K562 (cell line): ENCODE measurements around the gene LAMA2. TPM values are rescaled to one million over a fixed set of nuclear protein-coding genes. Genes with fewer than 3 reads are reported as not detected.

Experiments
- ATAC-seq: fragments of 200-7000 bp; cut with Tn5 transposase; 3 replicates; pipeline ENCODE4 v1.9.1; 2020; ENCODE audit warnings: moderate library complexity
- BruUV-seq: library from RNA; stranded (reverse); fragments of 400-500 nt; replicated peaks from 2 replicates; lab custom pipeline; 2021; lab: Mats Ljungman, UMichigan
- CTCF ChIA-PET: fragments of 300-600 bp; formaldehyde crosslinking; extraction: SDS; loops from one replicate; lab custom pipeline; 2021; ENCODE audit warnings: low intra/inter-chr PET ratio; lab: Yijun Ruan, JAX
- POLR2A ChIA-PET: fragments of 300-600, 350-650 bp; sonication (Branson Sonifier 250); formaldehyde crosslinking; extraction: SDS; loops from one replicate; lab custom pipeline; 2021; ENCODE audit warnings: antibody characterized with exemption, inconsistent platforms; lab: Yijun Ruan, JAX
- DNase-seq, 4 experiments: peaks; one replicate each; pipeline versions ENCODE4 v3.0.0 to v3.0.0-alpha.2; 2011 to 2018; ENCODE audit warnings: low spot score in 3 of 4, mixed read lengths in 3 of 4; ENCODE audit errors: extremely low read depth in 1 of 4
- FAIRE-seq: peaks from 2 replicates; lab custom pipeline; 2011; peaks lifted over from hg19 to GRCh38; lab: Jason Lieb, UNC
- H2AFZ ChIP-seq: 2 replicates; pipeline ENCODE4 v1.6.0; 2011; ENCODE audit warnings: low read depth, low read length, control low read depth, inconsistent platforms
- H3K27ac ChIP-seq: fragments of 200-600 bp; 3 replicates; pipeline ENCODE4 v1.8.0; 2011; ENCODE audit warnings: low read depth, mild to moderate bottlenecking, control low read depth, inconsistent platforms, low read length, moderate library complexity, mixed read lengths; ENCODE audit errors: extremely low read depth
- H3K27me3 ChIP-seq, 2 experiments: fragments of 300-600 bp in 1 of 2; 2 replicates in 1 of 2; 3 replicates in 1 of 2; pipeline versions ENCODE4 v1.6.0 to v1.8.0; 2011; ENCODE audit warnings: inconsistent platforms in 2 of 2, low read length in 2 of 2, mild to moderate bottlenecking in 1 of 2, mixed read lengths in 1 of 2, moderate library complexity in 1 of 2; ENCODE audit not compliant: control insufficient read depth in 2 of 2, insufficient read depth in 2 of 2
- H3K36me3 ChIP-seq: fragments of 300-600 bp; 3 replicates; pipeline ENCODE4 v1.8.0; 2011; ENCODE audit warnings: mild to moderate bottlenecking, low read length, inconsistent platforms; ENCODE audit not compliant: control insufficient read depth, insufficient read depth
- H3K4me1 ChIP-seq, 2 experiments: fragments of 200-600 bp in 1 of 2; replicated peaks in 1 of 2; 2 replicates in 1 of 2; 3 replicates in 1 of 2; pipeline versions ENCODE4 v1.5.1 to v1.8.0; 2011; ENCODE audit warnings: inconsistent platforms in 2 of 2, low read length in 2 of 2, mild to moderate bottlenecking in 1 of 2, mixed read lengths in 1 of 2, moderate library complexity in 1 of 2; ENCODE audit not compliant: control insufficient read depth in 2 of 2, insufficient read depth in 2 of 2
- H3K4me2 ChIP-seq: 2 replicates; pipeline ENCODE4 v1.6.1; 2011; ENCODE audit warnings: low read length, control low read depth, inconsistent platforms, mixed read lengths; ENCODE audit not compliant: insufficient read depth
- H3K4me3 ChIP-seq: fragments of 200-600 bp; sonication (generic), shearing (Covaris generic); 2 replicates; pipeline ENCODE4 v1.5.1; 2016; ENCODE audit warnings: control low read depth, inconsistent platforms
- H3K79me2 ChIP-seq: fragments of 200-600 bp; 3 replicates; pipeline ENCODE4 v1.8.0; 2011; ENCODE audit warnings: low read length, inconsistent platforms; ENCODE audit not compliant: control insufficient read depth, insufficient read depth
- H3K9ac ChIP-seq, 2 experiments: 2 replicates each; pipeline versions ENCODE4 v1.6.0 to v1.6.1; 2011; ENCODE audit warnings: low read depth in 2 of 2, low read length in 2 of 2, control low read depth in 1 of 2, inconsistent platforms in 1 of 2, mild to moderate bottlenecking in 1 of 2, mixed read lengths in 1 of 2; ENCODE audit not compliant: insufficient read depth in 1 of 2
- H3K9me1 ChIP-seq: one replicate; pipeline ENCODE4 v1.6.0; 2011; ENCODE audit warnings: inconsistent platforms, mild to moderate bottlenecking, low read length, moderate library complexity; ENCODE audit not compliant: control insufficient read depth, insufficient read depth
- H3K9me3 ChIP-seq: replicated peaks from 2 replicates; pipeline ENCODE4 v1.5.1; 2011; ENCODE audit warnings: low read depth, low read length, inconsistent platforms; ENCODE audit not compliant: control insufficient read depth, insufficient read depth
- H4K20me1 ChIP-seq: replicated peaks from 2 replicates; pipeline ENCODE4 v1.6.1; 2011; ENCODE audit warnings: low read length, inconsistent platforms, mixed read lengths; ENCODE audit not compliant: control insufficient read depth, insufficient read depth
- ATF7 ChIP-seq: fragments of 450-650 bp; IDR thresholded peaks from 2 replicates; pipeline ENCODE4 v1.7.1; 2014; ENCODE audit warnings: mild to moderate bottlenecking, moderate library complexity
- ERF ChIP-seq: fragments of 450-650 bp; formaldehyde crosslinking; IDR thresholded peaks from 2 replicates; pipeline ENCODE4 v1.4.0; 2020; ENCODE audit warnings: mild to moderate bottlenecking, mixed read lengths
- MCM3 ChIP-seq: fragments of 450-650 bp; IDR thresholded peaks from 2 replicates; pipeline ENCODE4 v1.6.1; 2016
- NRF1 ChIP-seq, 2 experiments: fragments of 450-650 bp; IDR thresholded peaks in 1 of 2; conservative IDR thresholded peaks in 1 of 2; 2 replicates each; pipeline ENCODE4 v1.6.1; 2014; ENCODE audit warnings: mild to moderate bottlenecking in 2 of 2
- POLR2G ChIP-seq: fragments of 200-400 bp; formaldehyde crosslinking; IDR thresholded peaks from 2 replicates; pipeline ENCODE4 v1.6.1; 2017; ENCODE audit warnings: low read depth, mild to moderate bottlenecking, antibody characterized with exemption, low read length, moderate library complexity
- POU5F1 ChIP-seq: fragments of 150-350 bp; IDR thresholded peaks from 2 replicates; pipeline ENCODE4 v1.6.1; 2014; ENCODE audit warnings: borderline replicate concordance, low read length, low read depth, mild to moderate bottlenecking; ENCODE audit not compliant: partially characterized antibody
- PTRF ChIP-seq: fragments of 450-650 bp; IDR thresholded peaks from 2 replicates; pipeline ENCODE4 v1.6.1; 2016; ENCODE audit warnings: mild to moderate bottlenecking, missing genetic modification characterization, missing compliant biosample characterization
- SLC30A9 ChIP-seq: fragments of 250-450 bp; sonication (Bioruptor Pico); IDR thresholded peaks from 2 replicates; pipeline ENCODE4 v1.8.0; 2022; ENCODE audit warnings: mild to moderate bottlenecking, moderate library complexity
- TEAD2 ChIP-seq: fragments of 450-650 bp; IDR thresholded peaks from 2 replicates; pipeline ENCODE4 v1.6.1; 2016; ENCODE audit warnings: missing genetic modification characterization, control low read depth, missing compliant biosample characterization
- WGBS: fragments of 100-300 bp; shearing (Covaris generic); methylation state at CpG from one replicate; pipeline ENCODE4 v1.1.6; 2016; ENCODE audit warnings: low coverage, mixed read lengths; ENCODE audit not compliant: insufficient coverage; ENCODE audit errors: missing lambda C conversion rate; 5-methylcytosine and 5-hydroxymethylcytosine counted together
- in situ Hi-C: fragments of 300-500 bp; cut with MboI; formaldehyde crosslinking; loops from 4 replicates; pipeline ENCODE4 v1.15.0; 2018; ENCODE audit warnings: inconsistent platforms, mixed read lengths
- intact Hi-C: fragments of 100-400 bp; cut with micrococcal nuclease; formaldehyde crosslinking; loops from 2 replicates; pipeline ENCODE4 v1.14.2; 2022
- polyA plus RNA-seq, 8 experiments: library from polyadenylated mRNA; depleted of rRNA in 4 of 8; stranded (reverse) in 5 of 8; unstranded in 3 of 8; fragments of >200 nt; fragmentation: Nextera tagmentation in 2 of 8; fragmentation: Illumina TruSeq in 1 of 8; extraction: Ambion mirVana in 2 of 8; extraction: Trizol in 1 of 8; gene quantifications; 2 replicates each; pipeline versions ENCODE4 v1.2.1 to v1.2.3, GENCODE V29; 2011 to 2014; ENCODE audit warnings: inconsistent platforms in 1 of 8, missing spikeins in 1 of 8
- total RNA-seq, 7 experiments: library from RNA; depleted of rRNA in 6 of 7; stranded (reverse); fragments of >200 nt in 6 of 7; fragmentation: Illumina TruSeq in 2 of 7; extraction: Trizol in 2 of 7; gene quantifications; 2 replicates each; pipeline versions ENCODE4 v1.2.1 to v1.2.3, GENCODE V29; 2011 to 2021; ENCODE audit warnings: low replicate concordance in 1 of 7
- TF ChIP-seq, protein P1 (sequence below): fragments of 450-650 bp; IDR thresholded peaks from 2 replicates; pipeline ENCODE4 v1.6.1; 2016; ENCODE audit warnings: low read depth, mild to moderate bottlenecking, moderate library complexity
- TF ChIP-seq, protein P2 (sequence below), 2 experiments: IDR thresholded peaks; 2 replicates each; pipeline ENCODE4 v1.6.1; 2011; ENCODE audit warnings: borderline replicate concordance in 1 of 2, control low read depth in 1 of 2, low read depth in 1 of 2, low read length in 1 of 2, mild to moderate bottlenecking in 1 of 2, mixed read lengths in 1 of 2, moderate library complexity in 1 of 2; ENCODE audit not compliant: insufficient read depth in 1 of 2, insufficient read length in 1 of 2, poor library complexity in 1 of 2, severe bottlenecking in 1 of 2; ENCODE audit errors: extremely low read depth in 1 of 2
- TF ChIP-seq, protein P3 (sequence below): IDR thresholded peaks from 2 replicates; pipeline ENCODE4 v1.6.1; 2014; ENCODE audit warnings: antibody characterized with exemption
- TF ChIP-seq, protein P4 (sequence below): fragments of 250-450 bp; sonication (Bioruptor Pico); IDR thresholded peaks from 2 replicates; pipeline ENCODE4 v1.9.0; 2021; ENCODE audit warnings: mild to moderate bottlenecking

Gene LAMA2
- total and polyA plus RNA-seq, 9 of the 15 experiments (the other 6 are each of a cell fraction or from before 2014, with no cell fraction given) = 0.04 to 1.5 (median 0.36) TPM

DNA sequence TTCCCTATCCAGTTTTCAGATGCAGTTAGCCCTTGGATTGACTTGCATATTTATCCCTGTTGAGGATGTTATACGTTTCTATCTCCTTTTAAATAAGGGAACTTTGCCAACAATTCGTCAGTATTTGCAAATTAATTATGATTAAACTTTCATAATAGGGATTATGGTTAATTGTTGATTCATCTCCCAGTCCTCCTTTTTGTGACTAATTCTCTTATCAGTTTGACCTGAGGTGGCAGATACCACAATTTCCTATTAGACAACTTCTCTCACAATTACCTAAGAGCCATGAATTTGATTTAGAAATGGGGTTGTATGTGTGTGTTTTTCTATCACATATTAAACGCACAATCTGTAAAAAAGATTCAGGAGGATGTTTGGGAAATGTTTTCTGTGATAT is 172.9 kb downstream of the LAMA2 start (continued):
- TF ChIP-seq, protein P1, sequence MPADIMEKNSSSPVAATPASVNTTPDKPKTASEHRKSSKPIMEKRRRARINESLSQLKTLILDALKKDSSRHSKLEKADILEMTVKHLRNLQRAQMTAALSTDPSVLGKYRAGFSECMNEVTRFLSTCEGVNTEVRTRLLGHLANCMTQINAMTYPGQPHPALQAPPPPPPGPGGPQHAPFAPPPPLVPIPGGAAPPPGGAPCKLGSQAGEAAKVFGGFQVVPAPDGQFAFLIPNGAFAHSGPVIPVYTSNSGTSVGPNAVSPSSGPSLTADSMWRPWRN = no peak
- TF ChIP-seq POLR2G = no peak
- TF ChIP-seq, protein P2, sequence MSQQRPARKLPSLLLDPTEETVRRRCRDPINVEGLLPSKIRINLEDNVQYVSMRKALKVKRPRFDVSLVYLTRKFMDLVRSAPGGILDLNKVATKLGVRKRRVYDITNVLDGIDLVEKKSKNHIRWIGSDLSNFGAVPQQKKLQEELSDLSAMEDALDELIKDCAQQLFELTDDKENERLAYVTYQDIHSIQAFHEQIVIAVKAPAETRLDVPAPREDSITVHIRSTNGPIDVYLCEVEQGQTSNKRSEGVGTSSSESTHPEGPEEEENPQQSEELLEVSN (IDR thresholded peaks at IDR 0.05; ENCODE audit: borderline replicate concordance in 1 of 2, extremely low read depth in 1 of 2, insufficient read depth in 1 of 2, insufficient read length in 1 of 2, low read depth in 1 of 2, low read length in 1 of 2, poor library complexity in 1 of 2, severe bottlenecking in 1 of 2) = no peak
- TF ChIP-seq, all 486 proteins: peak for 0

DNA sequence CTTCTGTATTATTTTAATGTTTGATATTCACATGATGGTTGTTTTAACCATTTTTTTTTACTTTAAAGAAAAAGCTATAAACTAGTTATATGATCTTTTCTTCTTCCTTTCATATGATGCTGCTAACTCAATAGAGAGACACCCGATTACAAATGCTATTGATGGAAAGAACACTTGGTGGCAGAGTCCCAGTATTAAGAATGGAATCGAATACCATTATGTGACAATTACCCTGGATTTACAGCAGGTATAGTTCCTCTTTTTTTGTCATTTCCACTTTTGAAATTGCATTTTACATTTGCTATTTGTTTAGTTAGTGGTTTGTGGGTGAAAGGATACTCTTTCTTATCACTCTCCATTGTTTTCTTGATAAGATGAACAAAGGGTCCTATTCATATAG is 176.7 kb downstream of the LAMA2 start:
- CTCF ChIA-PET = no interaction called here
- Histone ChIP-seq H3K4me1 (no peaks in the 10 kb centered on the region), H3K27me3 (no peaks in the 10 kb centered on the region), H3K4me2 (no peak overlapping the region), H3K9me3 (no peaks in the 10 kb centered on the region), H2AFZ (no peak overlapping the region), H3K27ac (no peak overlapping the region), H3K9ac (no peak overlapping the region), H4K20me1 (no peaks in the 10 kb centered on the region), H3K36me3 (no peaks in the 10 kb centered on the region), H3K9me1 (no peaks in the 10 kb centered on the region), H3K4me3 (no peak overlapping the region), H3K79me2 (no peaks in the 10 kb centered on the region)
- intact Hi-C loops (no loop called here), in situ Hi-C loops (no loop called here)
- DNase-seq = no peak
- POLR2A ChIA-PET = interaction anchor here (0.7 kb wide), 1 partner anchor 22 kb away, joined by 3 read pairs; no protein-coding TSS in a partner anchor
- no peak for ATAC-seq
- 0% methylated on average over 2 of the region's 2 CpGs for WGBS
- no peak for FAIRE-seq
- no TSS peak for BruUV-seq
- TF ChIP-seq NRF1 (conservative IDR thresholded peaks at IDR 0.05 in 1 of 2, IDR thresholded peaks at IDR 0.05 in 1 of 2) = no peak
- TF ChIP-seq TEAD2 (tag) = no peak
- TF ChIP-seq, protein P3, sequence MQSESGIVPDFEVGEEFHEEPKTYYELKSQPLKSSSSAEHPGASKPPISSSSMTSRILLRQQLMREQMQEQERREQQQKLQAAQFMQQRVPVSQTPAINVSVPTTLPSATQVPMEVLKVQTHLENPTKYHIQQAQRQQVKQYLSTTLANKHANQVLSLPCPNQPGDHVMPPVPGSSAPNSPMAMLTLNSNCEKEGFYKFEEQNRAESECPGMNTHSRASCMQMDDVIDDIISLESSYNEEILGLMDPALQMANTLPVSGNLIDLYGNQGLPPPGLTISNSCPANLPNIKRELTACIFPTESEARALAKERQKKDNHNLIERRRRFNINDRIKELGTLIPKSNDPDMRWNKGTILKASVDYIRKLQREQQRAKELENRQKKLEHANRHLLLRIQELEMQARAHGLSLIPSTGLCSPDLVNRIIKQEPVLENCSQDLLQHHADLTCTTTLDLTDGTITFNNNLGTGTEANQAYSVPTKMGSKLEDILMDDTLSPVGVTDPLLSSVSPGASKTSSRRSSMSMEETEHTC = no peak
- TF ChIP-seq MCM3 = no peak
- TF ChIP-seq POU5F1 = no peak
- no peak for TF ChIP-seq PTRF
- no peak for TF ChIP-seq ERF (CRISPR knock-in tag)
- TF ChIP-seq ATF7 = no peak
- TF ChIP-seq, protein P4, sequence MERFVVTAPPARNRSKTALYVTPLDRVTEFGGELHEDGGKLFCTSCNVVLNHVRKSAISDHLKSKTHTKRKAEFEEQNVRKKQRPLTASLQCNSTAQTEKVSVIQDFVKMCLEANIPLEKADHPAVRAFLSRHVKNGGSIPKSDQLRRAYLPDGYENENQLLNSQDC (CRISPR knock-in tag) = no peak
- no peak for TF ChIP-seq SLC30A9
